Activated naive CD4-positive, alpha-beta T cell treated with anti-CD3 and anti-CD28 coated beads for 36 hours (primary cell): ENCODE measurements around the gene TSNAXIP1. TPM values are rescaled to one million over a fixed set of nuclear protein-coding genes. Genes with fewer than 3 reads are reported as not detected.

Experiments
- CTCF ChIA-PET: fragments of 350-600 bp; sonication (Branson Sonifier 250); formaldehyde crosslinking; loops from one replicate; lab custom pipeline; 2021; ENCODE audit warnings: antibody characterized with exemption; lab: Charles Lee
- DNase-seq: peaks from one replicate; pipeline ENCODE4 v3.0.0-alpha.2; 2020
- H3K27ac Mint-ChIP-seq: one replicate; pipeline ENCODE4 v1.8.0; 2021; ENCODE audit warnings: mild to moderate bottlenecking, mixed read lengths
- H3K27me3 Mint-ChIP-seq: one replicate; pipeline ENCODE4 v1.8.0; 2021; ENCODE audit warnings: low read depth, mixed read lengths
- H3K36me3 Mint-ChIP-seq: one replicate; pipeline ENCODE4 v1.8.0; 2021; ENCODE audit warnings: low read depth, mixed read lengths
- H3K4me1 Mint-ChIP-seq: one replicate; pipeline ENCODE4 v1.8.0; 2021; ENCODE audit warnings: low read depth, mixed read lengths
- H3K4me3 Mint-ChIP-seq: one replicate; pipeline ENCODE4 v1.8.0; 2021; ENCODE audit warnings: mild to moderate bottlenecking, moderate library complexity, mixed read lengths
- H3K9me3 Mint-ChIP-seq: one replicate; pipeline ENCODE4 v1.8.0; 2021; ENCODE audit warnings: mixed read lengths
- intact Hi-C: fragments of 100-400 bp; cut with micrococcal nuclease; formaldehyde crosslinking; loops from one replicate; pipeline ENCODE4 v1.15.1; 2023
- total RNA-seq, 2 experiments: library from RNA; stranded (reverse); gene quantifications; one replicate each; pipeline ENCODE4 v1.2.3, GENCODE V29; 2021

TSNAXIP1 gene
- total RNA-seq, 2 experiments from 2014 or later: 0.35 to 0.50 TPM

- no peak for DNase-seq
- no peak overlapping the region for H3K27ac Mint-ChIP-seq
- H3K4me1 Mint-ChIP-seq: no peaks in the 10 kb centered on the region
- no peaks in the 10 kb centered on the region for H3K9me3 Mint-ChIP-seq
- CTCF ChIA-PET: no interaction called here
- H3K27me3 Mint-ChIP-seq: no peaks in the 10 kb centered on the region
- peaks cover 20% of the 10 kb centered on the region for H3K36me3 Mint-ChIP-seq
- H3K4me3 Mint-ChIP-seq: no peak overlapping the region
- intact Hi-C loops: no loop called here
Observed at GRCh38 chr16:67773099-67773498, 33.6 kb upstream of the TSNAXIP1 start.

GRCh38 chr16:67773569-67774456, 32.9 kb upstream of the TSNAXIP1 start:
- Mint-ChIP-seq H3K4me3 (no peak overlapping the region), H3K27me3 (no peaks in the 10 kb centered on the region), H3K27ac (no peak overlapping the region), H3K36me3 (peaks cover 20% of the 10 kb centered on the region), H3K4me1 (no peaks in the 10 kb centered on the region), H3K9me3 (no peaks in the 10 kb centered on the region)
- no peak for DNase-seq
- intact Hi-C loops: no loop called here
- CTCF ChIA-PET: no interaction called here

GRCh38 chr16:67774457-67774853, 32.2 kb upstream of the TSNAXIP1 start:
- Mint-ChIP-seq H3K4me1 (peaks cover 4% of the 10 kb centered on the region), H3K36me3 (peaks cover 20% of the 10 kb centered on the region), H3K27me3 (no peaks in the 10 kb centered on the region), H3K4me3 (no peak overlapping the region), H3K9me3 (no peaks in the 10 kb centered on the region), H3K27ac (no peak overlapping the region)
- intact Hi-C loops: no loop called here
- CTCF ChIA-PET: no interaction called here
- DNase-seq: no peak

- Mint-ChIP-seq H3K36me3 (peaks cover 16% of the 10 kb centered on the region), H3K4me1 (peaks cover 11% of the 10 kb centered on the region), H3K4me3 (no peak overlapping the region), H3K27me3 (no peaks in the 10 kb centered on the region), H3K27ac (no peak overlapping the region), H3K9me3 (no peaks in the 10 kb centered on the region)
- intact Hi-C loops: no loop called here
- DNase-seq: no peak
- CTCF ChIA-PET: no interaction called here
Observed at GRCh38 chr16:67775273-67775672, 31.4 kb upstream of the TSNAXIP1 start.

GRCh38 chr16:67779256-67780014, 27.3 kb upstream of the TSNAXIP1 start:
- H3K9me3 Mint-ChIP-seq: no peaks in the 10 kb centered on the region
- no peak overlapping the region for H3K4me3 Mint-ChIP-seq
- no peaks in the 10 kb centered on the region for H3K27me3 Mint-ChIP-seq
- peaks cover 1% of the 10 kb centered on the region for H3K36me3 Mint-ChIP-seq
- intact Hi-C loops: no loop called here
- peak; percentile 32 for DNase-seq
- peak overlapping the region; percentile 26 for H3K27ac Mint-ChIP-seq
- peaks cover 28% of the 10 kb centered on the region for H3K4me1 Mint-ChIP-seq
- CTCF ChIA-PET: interaction anchor here (0.7 to 5.1 kb wide), 2 partner anchors 37 to 65 kb away, joined by 5 to 23 read pairs; no protein-coding TSS in a partner anchor

- no peaks in the 10 kb centered on the region for H3K9me3 Mint-ChIP-seq
- intact Hi-C loops: no loop called here
- H3K36me3 Mint-ChIP-seq: peaks cover 1% of the 10 kb centered on the region
- H3K27ac Mint-ChIP-seq: peak overlapping the region; percentile 67
- CTCF ChIA-PET: interaction anchor here (1.7 to 5.1 kb wide), 2 partner anchors 35 to 113 kb away, joined by 4 to 23 read pairs; no protein-coding TSS in a partner anchor
- no peak overlapping the region for H3K4me3 Mint-ChIP-seq
- no peak for DNase-seq
- no peaks in the 10 kb centered on the region for H3K27me3 Mint-ChIP-seq
- H3K4me1 Mint-ChIP-seq: peaks cover 28% of the 10 kb centered on the region
Observed at GRCh38 chr16:67780847-67781564, 25.7 kb upstream of the TSNAXIP1 start.

GRCh38 chr16:67781565-67781921, 25.1 kb upstream of the TSNAXIP1 start:
- no peaks in the 10 kb centered on the region for H3K9me3 Mint-ChIP-seq
- DNase-seq: peak; percentile 54
- H3K4me3 Mint-ChIP-seq: no peak overlapping the region
- H3K27ac Mint-ChIP-seq: peak overlapping the region; percentile 67
- no peaks in the 10 kb centered on the region for H3K27me3 Mint-ChIP-seq
- CTCF ChIA-PET: interaction anchor here (1.7 to 5.1 kb wide), 2 partner anchors 34 to 114 kb away, joined by 4 to 23 read pairs; no protein-coding TSS in a partner anchor
- intact Hi-C loops: no loop called here
- peaks cover 1% of the 10 kb centered on the region for H3K36me3 Mint-ChIP-seq
- H3K4me1 Mint-ChIP-seq: peaks cover 32% of the 10 kb centered on the region

GRCh38 chr16:67782567-67783352, 23.9 kb upstream of the TSNAXIP1 start:
- Mint-ChIP-seq H3K4me3 (no peak overlapping the region), H3K27me3 (no peaks in the 10 kb centered on the region), H3K4me1 (peaks cover 34% of the 10 kb centered on the region), H3K36me3 (peaks cover 1% of the 10 kb centered on the region), H3K27ac (no peak overlapping the region), H3K9me3 (no peaks in the 10 kb centered on the region)
- intact Hi-C loops: no loop called here
- CTCF ChIA-PET: interaction anchor here (0.6 to 5.1 kb wide), 2 partner anchors 33 to 127 kb away, joined by 3 to 23 read pairs; no protein-coding TSS in a partner anchor
- no peak for DNase-seq

GRCh38 chr16:67783353-67783725, 23.4 kb upstream of the TSNAXIP1 start:
- no peaks in the 10 kb centered on the region for H3K27me3 Mint-ChIP-seq
- CTCF ChIA-PET: interaction anchor here (0.6 kb wide), 1 partner anchor 127 kb away, joined by 3 read pairs; no protein-coding TSS in a partner anchor
- H3K4me1 Mint-ChIP-seq: peaks cover 34% of the 10 kb centered on the region
- H3K4me3 Mint-ChIP-seq: no peak overlapping the region
- H3K27ac Mint-ChIP-seq: no peak overlapping the region
- peaks cover 1% of the 10 kb centered on the region for H3K36me3 Mint-ChIP-seq
- no peak for DNase-seq
- intact Hi-C loops: no loop called here
- no peaks in the 10 kb centered on the region for H3K9me3 Mint-ChIP-seq

GRCh38 chr16:67786491-67786890, 20.2 kb upstream of the TSNAXIP1 start:
- Mint-ChIP-seq H3K27me3 (no peaks in the 10 kb centered on the region), H3K4me3 (no peak overlapping the region), H3K27ac (no peak overlapping the region), H3K9me3 (no peaks in the 10 kb centered on the region), H3K4me1 (peaks cover 19% of the 10 kb centered on the region), H3K36me3 (peaks cover 4% of the 10 kb centered on the region)
- intact Hi-C loops: no loop called here
- CTCF ChIA-PET: interaction anchor here (0.6 kb wide), 1 partner anchor 45 kb away, joined by 3 read pairs; no protein-coding TSS in a partner anchor
- DNase-seq: no peak

GRCh38 chr16:67790071-67790470, 16.6 kb upstream of the TSNAXIP1 start:
- Mint-ChIP-seq H3K27ac (peak overlapping the region; percentile 19), H3K4me1 (peaks cover 12% of the 10 kb centered on the region), H3K4me3 (no peak overlapping the region), H3K36me3 (peaks cover 2% of the 10 kb centered on the region), H3K9me3 (no peaks in the 10 kb centered on the region), H3K27me3 (no peaks in the 10 kb centered on the region)
- intact Hi-C loops: no loop called here
- DNase-seq: no peak
- CTCF ChIA-PET: interaction anchor here (0.6 kb wide), 1 partner anchor 12 kb away, joined by 3 read pairs; no protein-coding TSS in a partner anchor
